Osteoblast (primary cell): ENCODE measurements around the gene MIEF2. TPM values are rescaled to one million over a fixed set of nuclear protein-coding genes. Genes with fewer than 3 reads are reported as not detected.

Source experiments
- DNase-seq: peaks from one replicate; pipeline ENCODE4 v3.0.0; 2011; ENCODE audit warnings: low spot score, mixed read lengths; ENCODE audit not compliant: insufficient read length; ENCODE audit errors: missing footprints
- H2AFZ ChIP-seq: 2 replicates; pipeline ENCODE4 v1.6.0; 2011; ENCODE audit warnings: mild to moderate bottlenecking, low read length
- H3K27ac ChIP-seq: 2 replicates; pipeline ENCODE4 v1.5.1; 2011; ENCODE audit warnings: mild to moderate bottlenecking, low read depth, low read length, moderate library complexity
- H3K27me3 ChIP-seq: 2 replicates; pipeline ENCODE4 v1.6.0; 2012; ENCODE audit warnings: mild to moderate bottlenecking, control low read depth, inconsistent platforms, low read length, moderate library complexity; ENCODE audit not compliant: insufficient read depth
- H3K36me3 ChIP-seq: 2 replicates; pipeline ENCODE4 v1.5.1; 2011; ENCODE audit warnings: mild to moderate bottlenecking, low read length, control low read depth, moderate library complexity; ENCODE audit not compliant: insufficient read depth
- H3K4me1 ChIP-seq: 2 replicates; pipeline ENCODE4 v1.5.1; 2011; ENCODE audit warnings: mild to moderate bottlenecking, low read length, control low read depth, moderate library complexity; ENCODE audit not compliant: insufficient read depth
- H3K4me2 ChIP-seq: 2 replicates; pipeline ENCODE4 v1.6.0; 2011; ENCODE audit warnings: mild to moderate bottlenecking, low read length; ENCODE audit not compliant: insufficient read depth
- H3K4me3 ChIP-seq: fragments of 200-600 bp; sonication (generic); 3 replicates; pipeline ENCODE4 v1.5.1; 2012; ENCODE audit warnings: mild to moderate bottlenecking, low read length, inconsistent platforms; ENCODE audit not compliant: insufficient read depth
- H3K79me2 ChIP-seq: 2 replicates; pipeline ENCODE4 v1.6.0; 2012; ENCODE audit warnings: mild to moderate bottlenecking, low read length, control low read depth, inconsistent platforms; ENCODE audit not compliant: insufficient read depth
- H3K9me3 ChIP-seq: 2 replicates; pipeline ENCODE4 v1.5.1; 2011; ENCODE audit warnings: low read depth, low read length, control low read depth
- H4K20me1 ChIP-seq: 2 replicates; pipeline ENCODE4 v1.6.0; 2012; ENCODE audit warnings: mild to moderate bottlenecking, low read length, control low read depth; ENCODE audit not compliant: insufficient read depth
- total RNA-seq: library from RNA; depleted of rRNA; stranded (reverse); fragments of >200 nt; gene quantifications from 2 replicates; pipeline ENCODE4 v1.2.3, GENCODE V29; 2012
- TF ChIP-seq, protein P1 (sequence below): IDR thresholded peaks from 2 replicates; pipeline ENCODE4 v1.5.1; 2011; ENCODE audit warnings: mild to moderate bottlenecking, low read depth, low read length, moderate library complexity; ENCODE audit errors: extremely low read depth

Gene MIEF2
- total RNA-seq, 1 donor = 14.5 TPM

DNA sequence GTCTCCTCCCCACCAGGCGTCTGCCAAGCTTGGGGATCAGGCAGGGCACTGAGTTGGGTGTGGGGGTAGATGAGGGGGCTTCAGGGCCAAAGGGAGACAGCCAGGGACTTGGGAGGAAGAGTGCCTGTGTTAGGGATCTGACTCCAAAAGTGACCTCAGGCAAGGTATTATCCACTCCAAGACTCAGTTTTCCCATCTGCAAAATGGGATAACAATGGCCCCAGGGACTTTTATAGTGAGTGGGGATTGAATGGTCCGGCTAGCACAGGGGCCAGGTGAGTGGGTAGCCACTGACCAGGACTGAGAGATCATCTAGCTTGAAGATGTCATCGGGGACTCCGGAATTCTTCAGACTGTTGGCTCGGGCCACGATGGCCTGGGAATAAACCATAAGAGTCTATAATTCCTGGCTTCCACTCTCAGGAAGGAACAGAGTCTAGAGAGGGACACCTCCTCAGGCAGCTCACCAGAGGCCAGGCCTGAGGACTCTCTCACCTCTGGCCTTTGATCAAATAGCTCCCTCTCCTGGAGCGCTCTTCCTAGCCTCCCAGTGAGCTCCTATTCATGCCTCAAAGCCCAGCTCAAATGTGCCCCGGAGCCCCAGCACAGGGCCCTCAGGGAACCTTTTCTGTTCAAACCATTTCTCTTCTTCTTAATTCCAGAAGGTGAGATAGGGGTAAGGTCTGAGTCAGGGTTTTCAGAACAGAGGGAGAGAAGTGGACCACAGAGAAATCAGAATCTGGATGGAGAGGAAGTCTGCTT is 5.4 kb upstream of the MIEF2 start:
- Histone ChIP-seq H3K79me2 (peaks cover 52% of the 10 kb centered on the region), H2AFZ (no peak overlapping the region), H3K27ac (no peak overlapping the region), H3K4me2 (no peak overlapping the region), H3K4me1 (peaks cover 16% of the 10 kb centered on the region), H3K4me3 (no peak overlapping the region), H4K20me1 (peaks cover 37% of the 10 kb centered on the region), H3K9me3 (no peaks in the 10 kb centered on the region), H3K36me3 (peaks cover 66% of the 10 kb centered on the region), H3K27me3 (no peaks in the 10 kb centered on the region)
- TF ChIP-seq, protein P1, sequence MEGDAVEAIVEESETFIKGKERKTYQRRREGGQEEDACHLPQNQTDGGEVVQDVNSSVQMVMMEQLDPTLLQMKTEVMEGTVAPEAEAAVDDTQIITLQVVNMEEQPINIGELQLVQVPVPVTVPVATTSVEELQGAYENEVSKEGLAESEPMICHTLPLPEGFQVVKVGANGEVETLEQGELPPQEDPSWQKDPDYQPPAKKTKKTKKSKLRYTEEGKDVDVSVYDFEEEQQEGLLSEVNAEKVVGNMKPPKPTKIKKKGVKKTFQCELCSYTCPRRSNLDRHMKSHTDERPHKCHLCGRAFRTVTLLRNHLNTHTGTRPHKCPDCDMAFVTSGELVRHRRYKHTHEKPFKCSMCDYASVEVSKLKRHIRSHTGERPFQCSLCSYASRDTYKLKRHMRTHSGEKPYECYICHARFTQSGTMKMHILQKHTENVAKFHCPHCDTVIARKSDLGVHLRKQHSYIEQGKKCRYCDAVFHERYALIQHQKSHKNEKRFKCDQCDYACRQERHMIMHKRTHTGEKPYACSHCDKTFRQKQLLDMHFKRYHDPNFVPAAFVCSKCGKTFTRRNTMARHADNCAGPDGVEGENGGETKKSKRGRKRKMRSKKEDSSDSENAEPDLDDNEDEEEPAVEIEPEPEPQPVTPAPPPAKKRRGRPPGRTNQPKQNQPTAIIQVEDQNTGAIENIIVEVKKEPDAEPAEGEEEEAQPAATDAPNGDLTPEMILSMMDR = no peak
- DNase-seq = no peak

GRCh38 chr17:18256351-18256750 is 4.1 kb upstream of the MIEF2 start:
- Histone ChIP-seq H3K36me3 (peaks cover 53% of the 10 kb centered on the region), H4K20me1 (peaks cover 33% of the 10 kb centered on the region), H3K27me3 (no peaks in the 10 kb centered on the region), H3K9me3 (no peaks in the 10 kb centered on the region), H2AFZ (no peak overlapping the region), H3K4me3 (no peak overlapping the region), H3K4me2 (no peak overlapping the region), H3K79me2 (peaks cover 59% of the 10 kb centered on the region), H3K27ac (no peak overlapping the region), H3K4me1 (peaks cover 22% of the 10 kb centered on the region)
- no peak for DNase-seq
- TF ChIP-seq, protein P1 = no peak

DNA sequence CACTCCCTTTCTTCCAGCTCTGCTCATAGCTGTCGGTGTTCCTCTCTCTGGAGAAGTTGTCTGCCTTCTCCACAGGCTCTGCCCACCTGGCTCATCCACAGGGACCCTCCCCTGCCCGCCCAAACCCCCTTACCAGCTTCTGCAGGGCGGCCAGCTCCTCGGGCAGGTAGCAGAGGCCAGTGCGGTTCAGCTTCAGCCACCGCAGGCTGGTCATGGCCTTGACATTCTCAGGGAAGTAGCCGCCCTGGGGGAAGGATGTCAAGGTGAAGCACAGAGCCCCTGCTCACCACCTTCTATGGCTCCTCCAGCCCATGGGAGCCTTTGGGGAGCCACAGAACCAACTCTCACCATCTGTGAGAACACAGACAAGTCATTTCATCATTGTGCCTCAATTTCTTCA is 3.7 kb upstream of the MIEF2 start:
- Histone ChIP-seq H4K20me1 (peaks cover 33% of the 10 kb centered on the region), H3K4me1 (peaks cover 27% of the 10 kb centered on the region), H3K36me3 (peaks cover 49% of the 10 kb centered on the region), H3K27me3 (no peaks in the 10 kb centered on the region), H3K9me3 (no peaks in the 10 kb centered on the region), H3K79me2 (peaks cover 63% of the 10 kb centered on the region), H3K4me2 (peak overlapping the region; percentile 92), H3K27ac (peak overlapping the region; percentile 86), H2AFZ (no peak overlapping the region), H3K4me3 (peak overlapping the region; percentile 98)
- TF ChIP-seq, protein P1 = no peak
- DNase-seq = no peak

GRCh38 chr17:18257268-18257981 is 3.0 kb upstream of the MIEF2 start:
- DNase-seq = peak; percentile 93
- Histone ChIP-seq H2AFZ (peak overlapping the region; percentile 96), H3K9me3 (no peaks in the 10 kb centered on the region), H3K4me2 (peak overlapping the region; percentile 92), H3K4me3 (peak overlapping the region; percentile 98), H3K36me3 (peaks cover 42% of the 10 kb centered on the region), H3K4me1 (peaks cover 32% of the 10 kb centered on the region), H3K27ac (peak overlapping the region; percentile 86), H3K79me2 (peaks cover 68% of the 10 kb centered on the region), H4K20me1 (peaks cover 36% of the 10 kb centered on the region), H3K27me3 (no peaks in the 10 kb centered on the region)
- TF ChIP-seq, protein P1 = no peak
